Astrocyte (in vitro differentiated cells and primary cell): ENCODE results near the gene C20orf144. TPM values are rescaled to one million over a fixed set of nuclear protein-coding genes. Genes with fewer than 3 reads are reported as not detected.

Experiments
- DNase-seq: peaks from one replicate; pipeline ENCODE4 v3.0.0-alpha.2; 2010; ENCODE audit warnings: low read depth
- FAIRE-seq: peaks from 2 replicates; lab custom pipeline; 2011; peaks lifted over from hg19 to GRCh38; lab: Jason Lieb, UNC
- H2AFZ ChIP-seq: 2 replicates; pipeline ENCODE4 v1.6.0; 2012; ENCODE audit warnings: low read depth, low read length, inconsistent platforms
- H3K27ac ChIP-seq: 2 replicates; pipeline ENCODE4 v1.5.1; 2011; ENCODE audit warnings: low read depth, low read length, inconsistent platforms
- H3K27me3 ChIP-seq: 2 replicates; pipeline ENCODE4 v1.6.0; 2011; ENCODE audit warnings: low read length, inconsistent platforms; ENCODE audit not compliant: insufficient read depth
- H3K36me3 ChIP-seq: 2 replicates; pipeline ENCODE4 v1.5.1; 2011; ENCODE audit warnings: low read length, inconsistent platforms; ENCODE audit not compliant: insufficient read depth
- H3K4me1 ChIP-seq: 2 replicates; pipeline ENCODE4 v1.5.1; 2011; ENCODE audit warnings: low read length, inconsistent platforms; ENCODE audit not compliant: insufficient read depth
- H3K4me2 ChIP-seq: 2 replicates; pipeline ENCODE4 v1.6.0; 2012; ENCODE audit warnings: low read length, inconsistent platforms
- H3K4me3 ChIP-seq: 2 replicates; pipeline ENCODE4 v1.5.1; 2011; ENCODE audit warnings: low read depth, mild to moderate bottlenecking, low read length, inconsistent platforms; ENCODE audit not compliant: insufficient read depth
- H3K79me2 ChIP-seq: 2 replicates; pipeline ENCODE4 v1.6.0; 2012; ENCODE audit warnings: mild to moderate bottlenecking, low read length, inconsistent platforms; ENCODE audit not compliant: insufficient read depth
- H3K9ac ChIP-seq: 2 replicates; pipeline ENCODE4 v1.6.0; 2012; ENCODE audit warnings: mild to moderate bottlenecking, low read length, inconsistent platforms
- H3K9me3 ChIP-seq: 2 replicates; pipeline ENCODE4 v1.5.1; 2012; ENCODE audit warnings: low read depth, mild to moderate bottlenecking, low read length, inconsistent platforms; ENCODE audit not compliant: insufficient read depth
- H4K20me1 ChIP-seq: 2 replicates; pipeline ENCODE4 v1.6.0; 2012; ENCODE audit warnings: low read length, inconsistent platforms; ENCODE audit not compliant: insufficient read depth
- H3K27ac Mint-ChIP-seq: one replicate; pipeline ENCODE4 v1.8.0; 2021; ENCODE audit warnings: mild to moderate bottlenecking, mixed read lengths; ENCODE audit not compliant: unreplicated experiment
- H3K27me3 Mint-ChIP-seq: one replicate; pipeline ENCODE4 v1.8.0; 2021; ENCODE audit warnings: low read depth, mixed read lengths; ENCODE audit not compliant: unreplicated experiment
- H3K36me3 Mint-ChIP-seq: one replicate; pipeline ENCODE4 v1.8.0; 2021; ENCODE audit warnings: low read depth, mixed read lengths; ENCODE audit not compliant: unreplicated experiment
- H3K4me1 Mint-ChIP-seq: one replicate; pipeline ENCODE4 v1.8.0; 2021; ENCODE audit warnings: low read depth, mixed read lengths; ENCODE audit not compliant: unreplicated experiment
- H3K4me3 Mint-ChIP-seq: one replicate; pipeline ENCODE4 v1.8.0; 2021; ENCODE audit warnings: mild to moderate bottlenecking, moderate library complexity, mixed read lengths; ENCODE audit not compliant: unreplicated experiment
- H3K9me3 Mint-ChIP-seq: one replicate; pipeline ENCODE4 v1.8.0; 2021; ENCODE audit warnings: mild to moderate bottlenecking, mixed read lengths; ENCODE audit not compliant: unreplicated experiment
- CTCF ChIP-seq: IDR thresholded peaks from 2 replicates; pipeline ENCODE4 v1.5.1; 2011; ENCODE audit warnings: low read depth, mild to moderate bottlenecking, inconsistent platforms, low read length, moderate library complexity; ENCODE audit not compliant: insufficient read depth
- EZH2 ChIP-seq: IDR thresholded peaks from 2 replicates; pipeline ENCODE4 v1.6.1; 2012; ENCODE audit warnings: mild to moderate bottlenecking, low read length, inconsistent platforms; ENCODE audit not compliant: insufficient read depth
- total RNA-seq: library from RNA; stranded (reverse); gene quantifications from 2 replicates; pipeline ENCODE4 v1.2.1, GENCODE V29; 2021

C20orf144 gene
- total RNA-seq, 1 donor from 2014 or later = 0.16 TPM

DNA sequence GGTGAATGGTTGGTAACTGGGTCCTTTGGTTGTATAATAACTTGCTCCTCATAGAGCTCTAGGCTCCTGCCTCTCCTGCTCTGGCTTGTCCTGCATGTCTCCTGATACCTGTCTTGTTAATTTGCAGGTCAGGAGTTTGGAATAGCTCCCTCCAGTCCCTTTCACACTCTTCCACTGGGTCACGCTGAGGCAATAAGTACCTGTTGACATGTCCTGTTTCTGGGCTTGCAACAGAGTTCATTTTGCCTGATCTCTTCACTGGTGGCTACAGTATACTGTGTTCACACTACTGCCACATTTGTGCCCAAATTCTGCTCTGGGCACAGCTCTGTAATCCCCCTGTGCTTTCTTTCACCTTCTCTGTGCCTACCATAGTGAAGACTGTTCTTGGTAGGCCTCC is 25.4 kb upstream of the C20orf144 start:
- DNase-seq (no peak), FAIRE-seq (no peak)
- no peak overlapping the region for H3K4me2 ChIP-seq
- peak overlapping the region; percentile 35 for H3K4me3 Mint-ChIP-seq
- no peak overlapping the region for H3K4me3 ChIP-seq
- peaks cover 13% of the 10 kb centered on the region for H3K36me3 Mint-ChIP-seq
- TF ChIP-seq EZH2 (no peak), CTCF (no peak)
- H3K79me2 ChIP-seq = no peaks in the 10 kb centered on the region
- H3K36me3 ChIP-seq = peaks cover 8% of the 10 kb centered on the region
- H3K4me1 Mint-ChIP-seq = no peaks in the 10 kb centered on the region
- H4K20me1 ChIP-seq = peaks cover 3% of the 10 kb centered on the region
- H3K27ac Mint-ChIP-seq = no peak overlapping the region
- H3K27ac ChIP-seq = no peak overlapping the region
- no peak overlapping the region for H3K9ac ChIP-seq
- H3K9me3 ChIP-seq = no peaks in the 10 kb centered on the region
- H3K27me3 Mint-ChIP-seq = no peaks in the 10 kb centered on the region
- no peaks in the 10 kb centered on the region for H3K9me3 Mint-ChIP-seq
- H3K4me1 ChIP-seq = no peaks in the 10 kb centered on the region
- no peaks in the 10 kb centered on the region for H3K27me3 ChIP-seq
- H2AFZ ChIP-seq = no peak overlapping the region

GRCh38 chr20:33640287-33640686 is 21.8 kb upstream of the C20orf144 start:
- Histone ChIP-seq H3K27me3 (no peaks in the 10 kb centered on the region), H3K79me2 (no peaks in the 10 kb centered on the region), H2AFZ (no peak overlapping the region), H3K4me3 (no peak overlapping the region), H3K27ac (no peak overlapping the region), H3K4me1 (no peaks in the 10 kb centered on the region), H3K4me2 (no peak overlapping the region), H3K9ac (no peak overlapping the region), H3K9me3 (no peaks in the 10 kb centered on the region), H4K20me1 (peaks cover 34% of the 10 kb centered on the region), H3K36me3 (peaks cover 11% of the 10 kb centered on the region)
- Mint-ChIP-seq H3K36me3 (peaks cover 21% of the 10 kb centered on the region), H3K4me3 (no peak overlapping the region), H3K27ac (no peak overlapping the region), H3K9me3 (no peaks in the 10 kb centered on the region), H3K4me1 (no peaks in the 10 kb centered on the region), H3K27me3 (no peaks in the 10 kb centered on the region)
- TF ChIP-seq CTCF = no peak
- no peak for DNase-seq
- no peak for FAIRE-seq

- H3K27me3 ChIP-seq = no peaks in the 10 kb centered on the region
- H3K4me3 ChIP-seq = no peak overlapping the region
- Mint-ChIP-seq H3K4me1 (peaks cover 3% of the 10 kb centered on the region), H3K27ac (no peak overlapping the region), H3K27me3 (no peaks in the 10 kb centered on the region), H3K36me3 (peaks cover 22% of the 10 kb centered on the region), H3K4me3 (no peak overlapping the region), H3K9me3 (no peaks in the 10 kb centered on the region)
- no peak overlapping the region for H3K9ac ChIP-seq
- TF ChIP-seq EZH2 (no peak), CTCF (no peak)
- peaks cover 21% of the 10 kb centered on the region for H3K4me1 ChIP-seq
- DNase-seq = no peak
- H3K79me2 ChIP-seq = no peaks in the 10 kb centered on the region
- H3K4me2 ChIP-seq = no peak overlapping the region
- no peak overlapping the region for H2AFZ ChIP-seq
- no peak overlapping the region for H3K27ac ChIP-seq
- peaks cover 70% of the 10 kb centered on the region for H4K20me1 ChIP-seq
- H3K9me3 ChIP-seq = no peaks in the 10 kb centered on the region
- no peak for FAIRE-seq
- peaks cover 3% of the 10 kb centered on the region for H3K36me3 ChIP-seq
Observed at GRCh38 chr20:33644313-33645071, 17.6 kb upstream of the C20orf144 start.
